AG10803 (cell line): ENCODE results near the gene ZNF574.
A peak's percentile ranks its signal among the peaks of the same experiment; 100 is the strongest.

ENCODE experiments used
- DNase-seq: peaks from one replicate; pipeline ENCODE4 v3.0.0; 2010; ENCODE audit warnings: low read depth
- H3K4me3 ChIP-seq: 2 replicates; pipeline ENCODE4 v1.5.1; 2011; ENCODE audit warnings: mild to moderate bottlenecking, low read length, control low read depth
- TF ChIP-seq, protein P1 (sequence below): conservative IDR thresholded peaks from 2 replicates; pipeline ENCODE4 v1.5.1; 2011; ENCODE audit warnings: mild to moderate bottlenecking, low read length, control low read depth, inconsistent platforms

Gene ZNF574

DNA sequence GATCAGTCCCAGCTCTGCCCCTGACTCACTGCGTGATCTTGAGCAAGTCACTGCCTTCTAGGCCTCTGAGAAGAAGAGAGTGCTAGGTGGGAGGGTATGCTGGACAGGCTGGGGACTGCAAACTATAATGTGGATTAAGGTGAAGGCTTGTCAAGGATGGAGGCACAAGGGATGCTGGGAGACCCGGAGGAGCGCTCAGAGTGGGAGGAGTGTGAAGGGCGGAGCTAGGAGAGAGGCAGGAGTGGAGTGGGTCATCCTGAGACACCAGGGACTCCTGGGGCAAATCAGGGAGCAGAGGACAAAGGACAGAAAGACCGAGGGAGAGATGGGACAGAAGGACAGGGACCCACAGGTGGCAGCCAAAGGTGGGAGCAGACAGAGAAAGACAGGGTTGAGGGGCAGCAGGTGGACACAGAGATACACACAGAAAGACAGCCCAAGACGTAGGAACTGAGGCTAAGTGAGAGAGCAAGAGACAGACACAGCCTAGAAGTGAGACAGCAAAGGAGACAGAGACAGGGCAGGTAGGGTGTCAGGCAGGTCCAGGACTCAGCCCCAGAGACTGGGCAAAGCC, 8.6 kb upstream of the ZNF574 start:
- no peak overlapping the region for H3K4me3 ChIP-seq
- TF ChIP-seq, protein P1, sequence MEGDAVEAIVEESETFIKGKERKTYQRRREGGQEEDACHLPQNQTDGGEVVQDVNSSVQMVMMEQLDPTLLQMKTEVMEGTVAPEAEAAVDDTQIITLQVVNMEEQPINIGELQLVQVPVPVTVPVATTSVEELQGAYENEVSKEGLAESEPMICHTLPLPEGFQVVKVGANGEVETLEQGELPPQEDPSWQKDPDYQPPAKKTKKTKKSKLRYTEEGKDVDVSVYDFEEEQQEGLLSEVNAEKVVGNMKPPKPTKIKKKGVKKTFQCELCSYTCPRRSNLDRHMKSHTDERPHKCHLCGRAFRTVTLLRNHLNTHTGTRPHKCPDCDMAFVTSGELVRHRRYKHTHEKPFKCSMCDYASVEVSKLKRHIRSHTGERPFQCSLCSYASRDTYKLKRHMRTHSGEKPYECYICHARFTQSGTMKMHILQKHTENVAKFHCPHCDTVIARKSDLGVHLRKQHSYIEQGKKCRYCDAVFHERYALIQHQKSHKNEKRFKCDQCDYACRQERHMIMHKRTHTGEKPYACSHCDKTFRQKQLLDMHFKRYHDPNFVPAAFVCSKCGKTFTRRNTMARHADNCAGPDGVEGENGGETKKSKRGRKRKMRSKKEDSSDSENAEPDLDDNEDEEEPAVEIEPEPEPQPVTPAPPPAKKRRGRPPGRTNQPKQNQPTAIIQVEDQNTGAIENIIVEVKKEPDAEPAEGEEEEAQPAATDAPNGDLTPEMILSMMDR, result no peak
- DNase-seq, result no peak

DNA sequence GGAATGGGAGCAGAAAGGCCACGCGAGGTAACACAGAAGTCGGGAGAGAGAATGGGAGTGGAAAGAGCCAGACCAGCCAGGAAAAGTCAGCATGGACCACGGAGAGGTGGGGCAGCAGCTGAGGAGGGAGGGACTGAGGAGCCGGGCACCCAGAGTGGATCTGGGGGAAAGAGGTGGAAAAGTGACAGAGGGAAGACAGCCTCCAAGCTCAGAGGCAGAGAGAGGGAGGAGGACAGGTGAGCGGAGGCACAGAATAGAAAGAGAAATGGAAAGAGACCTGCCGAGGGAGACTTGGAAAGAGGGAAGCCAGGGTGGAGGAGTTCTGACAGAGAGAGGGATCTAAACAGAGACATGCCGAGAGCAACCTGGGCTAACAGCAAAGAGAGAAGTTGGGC, 7.6 kb upstream of the ZNF574 start:
- TF ChIP-seq, protein P1, result no peak
- no peak overlapping the region for H3K4me3 ChIP-seq
- no peak for DNase-seq

DNA sequence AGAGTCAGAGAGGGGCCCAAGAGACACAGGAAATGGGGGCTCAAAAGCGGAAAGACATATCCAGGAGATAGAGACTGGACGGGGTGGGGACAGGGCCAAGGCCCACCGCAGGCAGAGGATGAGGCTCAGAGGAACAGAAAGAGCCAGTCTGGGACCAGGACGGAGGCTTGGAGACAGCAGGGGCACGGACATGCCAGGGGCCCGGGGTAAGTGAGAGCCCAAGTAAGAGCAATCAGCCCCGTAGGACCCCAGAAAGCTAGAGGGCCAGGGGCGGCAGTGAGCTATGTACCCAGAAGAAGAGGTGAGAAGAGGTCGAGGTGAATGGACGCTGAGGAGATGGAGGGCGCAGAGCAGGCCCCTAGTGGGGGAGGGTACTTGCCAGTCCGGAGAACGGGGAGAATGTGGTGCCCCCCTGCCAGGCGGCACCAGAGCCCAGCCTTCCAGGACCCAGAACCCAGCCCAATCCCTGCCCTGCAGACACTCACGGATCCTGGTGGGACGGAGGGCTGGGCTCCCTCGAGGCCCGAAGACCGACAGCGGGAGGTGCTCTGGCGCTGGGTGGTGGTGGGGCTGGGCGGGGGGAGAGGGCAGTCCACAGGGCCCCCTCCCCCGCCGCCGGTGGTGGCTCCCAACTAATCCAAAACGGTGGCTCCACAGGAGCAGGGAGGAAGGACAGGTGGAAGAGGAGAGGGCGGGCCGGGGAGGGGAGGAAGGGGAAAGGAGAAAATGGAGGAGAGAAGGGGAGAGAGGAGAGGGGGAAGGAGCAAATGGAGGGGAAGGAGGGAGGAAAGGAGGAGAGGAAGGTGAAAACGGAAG, 7.0 kb upstream of the ZNF574 start:
- no peak overlapping the region for H3K4me3 ChIP-seq
- TF ChIP-seq, protein P1, result no peak
- DNase-seq, result no peak

DNA sequence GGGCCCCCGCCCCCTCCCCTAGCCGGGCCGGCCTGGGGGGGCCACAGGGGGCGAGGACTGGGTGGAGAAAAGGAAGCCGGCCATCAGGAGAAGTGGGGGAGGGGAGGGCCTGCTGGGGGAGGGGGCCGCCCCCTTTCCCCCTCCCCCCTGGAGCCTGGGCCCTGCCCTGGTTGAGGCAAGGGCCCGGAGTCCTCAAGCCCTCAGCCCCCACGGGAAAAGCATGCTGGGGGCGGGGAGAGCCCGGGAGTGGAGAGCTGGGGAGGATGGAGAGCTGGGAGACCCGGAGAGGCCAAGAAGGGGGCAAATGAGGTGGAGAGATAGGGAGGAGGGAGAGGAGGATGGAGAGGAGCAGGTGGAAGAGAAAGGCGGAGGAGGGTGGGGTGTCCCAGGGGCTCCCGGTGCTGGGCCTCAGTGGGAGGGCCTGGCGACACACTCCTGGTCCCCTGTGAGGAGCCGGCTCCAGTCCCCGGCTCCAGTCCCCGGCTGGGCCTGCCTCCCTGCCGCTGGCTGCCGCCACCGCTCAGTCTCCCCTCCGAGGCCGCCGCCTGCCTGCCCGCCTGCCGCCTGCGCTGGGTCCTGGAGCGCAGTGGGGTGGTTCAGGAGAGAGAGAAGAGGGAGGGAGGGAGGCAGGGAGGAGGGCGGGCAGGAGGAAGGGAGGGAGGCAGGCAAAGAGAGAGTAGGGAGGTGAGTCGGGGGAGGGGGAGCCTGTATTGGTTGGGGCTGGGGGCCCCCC, 6.2 kb upstream of the ZNF574 start, which contains the start of gene GRIK5:
Gene GRIK5 (minus strand): TSS at position 588 of the 733 bp plus-strand sequence. CDS start 4,436 bp downstream, outside the sequence.
- H3K4me3 ChIP-seq, result no peak within 1 kb of the TSS
- no peak for DNase-seq
- TF ChIP-seq, protein P1, result no peak

DNA sequence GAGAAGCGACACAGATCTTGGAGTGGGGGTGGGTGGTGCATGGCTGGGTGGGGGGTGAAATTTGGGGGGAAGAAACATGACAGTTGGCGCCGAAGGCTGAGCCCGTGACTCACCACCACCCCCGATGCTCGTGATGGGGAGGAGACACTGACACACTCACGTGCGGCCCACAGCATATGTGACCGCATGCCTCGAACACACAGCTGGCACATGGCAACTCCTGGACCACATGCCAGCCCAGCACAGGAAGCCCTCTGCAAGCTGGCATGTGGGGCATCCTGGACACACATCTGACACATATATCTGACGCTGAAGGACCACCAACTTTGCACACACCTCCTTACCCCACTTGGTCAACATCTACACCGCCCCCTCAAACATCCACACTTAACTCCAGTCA, 4.7 kb upstream of the ZNF574 start:
- TF ChIP-seq, protein P1, result no peak
- no peak for DNase-seq
- no peak overlapping the region for H3K4me3 ChIP-seq

DNA sequence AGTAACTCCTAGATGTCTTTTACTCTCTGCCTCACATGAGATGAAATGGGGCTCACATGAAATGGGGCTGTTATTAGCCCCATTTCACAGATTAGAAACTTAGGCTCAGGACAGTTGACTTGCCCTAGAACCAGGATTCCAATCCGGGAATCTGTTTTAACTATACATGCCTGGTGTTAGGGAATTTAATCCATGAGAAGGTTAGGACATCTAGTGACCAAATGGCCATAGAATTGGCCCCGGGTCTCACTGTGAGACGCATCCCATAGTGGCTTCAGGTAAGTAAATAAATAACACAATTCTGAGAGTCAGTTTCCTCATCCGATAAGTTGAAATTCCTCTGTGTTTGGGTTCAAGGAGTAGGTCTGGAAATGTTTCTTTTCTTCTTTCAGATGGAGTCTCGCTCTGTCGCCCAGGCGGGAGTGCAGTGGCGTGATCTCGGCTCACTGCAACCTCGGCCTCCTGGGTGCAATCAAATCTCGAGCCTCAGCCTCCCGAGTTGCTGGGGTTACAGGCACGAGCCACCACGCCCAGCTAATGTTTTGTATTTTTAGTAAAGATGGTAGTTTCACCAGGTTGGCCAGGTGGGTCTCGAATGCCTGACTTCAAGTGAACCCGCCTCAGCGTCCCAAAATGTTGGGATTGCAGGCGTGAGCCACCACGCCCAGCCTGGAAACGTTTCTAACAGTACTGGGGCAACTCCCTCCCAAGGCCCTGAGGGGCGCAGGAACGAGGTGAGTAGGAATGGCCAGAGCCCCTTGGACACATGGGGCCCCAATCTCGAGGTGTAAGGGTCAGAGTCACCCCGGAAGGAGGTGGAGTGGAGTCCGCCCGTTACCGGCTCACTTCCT, 1.2 kb upstream of the ZNF574 start:
- peak overlapping the region; percentile 92 for H3K4me3 ChIP-seq
- TF ChIP-seq, protein P1, result no peak
- DNase-seq, result no peak
